HG03575 (cell line): ENCODE data around the gene FANCM.
"Not testable (repeated sequence)": the region's sequence is repeated elsewhere in the genome, so short reads cannot be mapped to it uniquely, and the experiment has no call there.

Source experiments
- ATAC-seq: cut with Tn5 transposase; IDR thresholded peaks from one replicate; pipeline ENCODE4 v1.9.1; 2021; ENCODE audit not compliant: unreplicated experiment, insufficient number of reproducible peaks, low FRiP score; ENCODE audit errors: extremely low read depth

Gene FANCM

GRCh38 chr14:45140661-45141187, 5.0 kb downstream of the FANCM start:
- ATAC-seq: no peak

GRCh38 chr14:45142083-45142482, 6.4 kb downstream of the FANCM start:
- not testable (repeated sequence) for ATAC-seq

- ATAC-seq: no peak
Measured at GRCh38 chr14:45144658-45145057, 8.9 kb downstream of the FANCM start.

DNA sequence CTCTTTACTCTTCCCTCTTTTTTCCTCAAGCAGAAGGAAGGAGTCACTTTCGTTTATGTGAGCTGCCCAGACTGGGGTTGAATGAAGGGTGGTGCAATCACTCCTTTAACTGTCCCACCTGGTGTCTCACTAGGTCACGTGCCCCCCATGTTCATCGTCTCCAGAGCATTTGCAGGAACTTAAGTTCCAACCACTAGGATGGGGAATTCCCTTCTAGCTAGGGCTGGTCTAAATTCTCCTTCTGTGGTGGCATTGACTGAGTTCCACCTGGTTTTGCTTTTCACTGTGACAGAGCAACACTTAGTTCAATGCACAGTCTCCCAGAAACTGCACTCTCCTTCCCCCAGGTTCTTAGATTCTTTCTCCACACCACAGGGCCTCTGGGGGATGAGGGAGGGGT, 9.5 kb downstream of the FANCM start:
- ATAC-seq: no peak

DNA sequence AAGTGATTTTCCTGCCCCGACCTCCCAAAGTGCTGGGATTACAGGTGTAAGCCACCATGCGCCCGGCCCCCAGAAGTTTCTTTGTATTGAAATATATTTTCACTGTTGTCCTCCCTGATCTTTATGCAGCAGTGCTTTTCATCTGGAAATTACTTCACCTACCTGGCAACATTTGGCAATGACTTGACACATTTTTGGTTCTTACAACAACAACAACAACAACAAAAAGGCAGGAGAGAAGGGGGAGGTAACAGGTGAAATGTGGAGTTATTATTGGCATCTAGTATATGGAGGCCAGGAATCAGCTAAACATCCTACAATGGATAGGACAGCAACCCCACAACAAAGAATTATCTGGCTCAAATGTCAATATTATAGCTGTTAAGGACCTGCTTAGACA, 13.9 kb downstream of the FANCM start:
- ATAC-seq: no peak

DNA sequence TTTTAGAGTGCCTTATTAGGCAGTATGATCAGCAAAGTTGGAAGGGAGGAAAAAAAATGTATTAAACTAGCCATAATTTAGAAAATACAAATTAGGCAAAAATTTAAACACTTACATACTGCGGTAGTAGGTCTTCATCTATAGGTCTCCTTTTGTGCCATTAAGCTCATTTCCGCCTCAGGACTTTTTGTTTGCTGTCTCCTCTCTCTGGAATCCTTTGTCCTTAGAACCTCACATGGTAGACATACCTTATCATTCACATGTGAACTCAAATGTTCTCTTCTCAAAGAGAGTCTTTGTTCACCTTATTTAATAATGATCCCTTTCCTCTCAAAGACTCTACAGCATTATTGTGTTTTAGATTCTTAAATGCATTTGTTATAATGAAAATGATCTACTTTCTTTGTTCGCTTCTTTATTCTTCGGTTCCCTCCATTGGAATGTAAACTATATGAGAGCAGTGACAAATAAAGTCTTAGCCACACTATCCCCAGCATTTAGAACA, 14.7 kb downstream of the FANCM start:
- ATAC-seq: no peak

DNA sequence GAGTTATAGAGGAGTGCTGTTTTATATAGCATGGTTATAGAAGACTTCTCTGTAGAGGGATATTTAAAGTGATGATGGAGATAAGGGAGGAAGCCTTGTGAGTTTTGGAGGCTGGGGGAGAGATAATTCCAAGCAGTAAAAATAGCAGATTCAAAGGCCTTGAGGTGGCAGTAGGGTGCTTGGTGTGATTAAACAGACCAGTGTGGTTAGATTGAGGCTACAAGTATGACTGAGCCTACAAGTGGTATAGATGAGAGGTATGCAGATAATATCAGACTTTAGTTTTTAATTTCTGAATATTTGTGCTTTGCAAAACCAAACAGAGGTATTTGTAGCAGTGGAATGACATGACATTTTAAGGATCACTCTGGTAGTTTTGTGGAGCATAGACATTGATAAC, 20.3 kb downstream of the FANCM start:
- ATAC-seq: no peak

- no peak for ATAC-seq
Measured at GRCh38 chr14:45169906-45170305, 34.2 kb downstream of the FANCM start.

GRCh38 chr14:45177076-45177475, 41.3 kb downstream of the FANCM start:
- no peak for ATAC-seq

- no peak for ATAC-seq
Measured at GRCh38 chr14:45181329-45181728, 45.6 kb downstream of the FANCM start.

- no peak for ATAC-seq
Measured at GRCh38 chr14:45181806-45182205, 46.1 kb downstream of the FANCM start.

DNA sequence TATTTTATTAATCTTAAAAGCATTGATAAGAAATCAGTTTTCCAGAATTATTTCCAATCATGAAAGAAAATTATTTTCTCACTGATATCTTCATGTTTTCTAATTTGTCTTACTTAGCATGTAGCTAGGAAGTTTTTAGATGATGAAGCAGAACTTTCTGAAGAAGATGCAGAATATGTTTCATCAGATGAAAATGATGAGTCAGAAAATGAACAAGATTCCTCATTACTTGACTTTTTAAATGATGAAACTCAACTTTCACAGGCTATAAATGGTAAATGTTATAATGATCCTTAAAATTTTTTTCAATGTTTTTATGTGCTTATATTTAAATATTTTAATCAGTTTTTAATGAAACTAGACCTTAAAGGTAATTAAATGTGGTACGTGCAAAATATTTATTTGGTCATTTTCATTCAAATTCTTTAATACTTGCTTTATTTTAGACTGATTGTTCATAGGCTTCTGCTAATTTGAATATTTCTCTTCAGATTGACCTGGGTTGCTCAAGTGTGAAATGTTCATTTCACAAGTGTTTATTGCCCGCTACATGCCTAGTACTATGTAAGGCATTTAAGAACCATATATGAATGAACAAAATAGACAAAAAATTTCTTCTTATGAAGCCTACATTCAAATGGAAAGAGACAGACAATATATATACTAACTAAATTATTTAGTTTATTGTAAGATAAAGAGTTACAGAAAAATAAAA, 49.5 kb downstream of the FANCM start:
- no peak for ATAC-seq

DNA sequence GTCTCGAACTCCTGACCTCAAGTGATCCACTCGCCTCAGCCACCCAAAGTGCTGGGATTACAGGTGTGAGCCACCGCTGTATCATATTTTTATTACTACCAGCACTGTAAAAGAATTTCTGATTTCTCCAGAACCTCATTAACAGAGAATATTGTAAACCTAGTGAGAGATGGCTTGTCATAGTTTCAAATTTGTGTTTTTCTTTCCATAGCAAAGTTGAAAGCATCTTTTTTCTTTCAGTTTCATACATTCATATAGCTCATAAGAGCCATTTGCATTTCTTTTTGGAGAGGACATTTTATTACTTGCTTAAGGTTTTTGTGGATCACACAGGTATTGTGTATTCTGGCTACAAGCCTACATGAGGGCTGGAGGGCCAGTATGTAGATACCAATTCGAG, 59.2 kb downstream of the FANCM start:
- ATAC-seq: no peak

DNA sequence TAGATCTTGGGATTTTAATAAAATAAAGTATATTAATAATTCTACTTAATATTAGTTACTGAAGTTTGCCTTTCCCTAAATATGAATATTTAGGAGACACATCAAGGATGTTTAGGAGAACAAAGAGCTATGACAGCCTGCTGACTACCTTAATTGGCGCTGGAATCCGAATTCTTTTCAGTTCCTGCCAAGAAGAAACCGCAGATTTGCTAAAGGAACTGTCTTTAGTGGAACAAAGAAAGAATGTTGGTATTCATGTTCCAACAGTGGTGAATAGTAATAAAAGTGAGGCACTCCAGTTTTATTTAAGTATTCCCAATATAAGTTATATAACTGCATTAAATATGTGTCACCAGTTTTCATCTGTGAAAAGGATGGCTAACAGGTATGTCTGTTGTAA, 62.8 kb downstream of the FANCM start:
- ATAC-seq: no peak

- no peak for ATAC-seq
Measured at GRCh38 chr14:45199230-45199629, 63.5 kb downstream of the FANCM start.

- ATAC-seq: no peak
Measured at GRCh38 chr14:45201905-45202304, 66.2 kb downstream of the FANCM start.

- no peak for ATAC-seq
Measured at GRCh38 chr14:45204241-45204640, 68.5 kb downstream of the FANCM start.

DNA sequence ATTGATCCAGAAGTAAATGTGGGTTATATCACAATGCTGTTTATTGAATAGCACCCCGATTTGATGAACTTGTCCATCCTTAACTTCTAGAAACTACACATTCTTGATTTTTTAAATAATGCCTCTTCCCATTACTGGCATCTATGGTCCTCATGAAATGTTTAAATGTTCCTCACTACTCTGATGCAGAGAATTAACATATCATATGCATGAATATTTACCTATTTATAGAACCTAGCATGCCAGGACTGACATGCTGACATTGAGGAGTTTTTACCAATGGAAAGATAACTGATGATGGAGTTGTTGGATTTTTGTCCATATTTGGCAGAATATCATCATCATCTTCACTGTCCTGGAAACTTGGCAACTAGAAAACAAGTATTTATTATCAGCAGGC, 74.4 kb downstream of the FANCM start:
- no peak for ATAC-seq

GRCh38 chr14:45211295-45211694, 75.6 kb downstream of the FANCM start:
- ATAC-seq: no peak

GRCh38 chr14:45212231-45212630, 76.5 kb downstream of the FANCM start:
- no peak for ATAC-seq

GRCh38 chr14:45213716-45214115, 78.0 kb downstream of the FANCM start:
- ATAC-seq: not testable (repeated sequence)
